GM19463 (cell line): ENCODE measurements around the gene SERPINI1.

Experiments
- ATAC-seq: cut with Tn5 transposase; IDR thresholded peaks from one replicate; pipeline ENCODE4 v1.9.1; 2021; ENCODE audit warnings: mild to moderate bottlenecking, moderate library complexity; ENCODE audit not compliant: unreplicated experiment

SERPINI1 gene

DNA sequence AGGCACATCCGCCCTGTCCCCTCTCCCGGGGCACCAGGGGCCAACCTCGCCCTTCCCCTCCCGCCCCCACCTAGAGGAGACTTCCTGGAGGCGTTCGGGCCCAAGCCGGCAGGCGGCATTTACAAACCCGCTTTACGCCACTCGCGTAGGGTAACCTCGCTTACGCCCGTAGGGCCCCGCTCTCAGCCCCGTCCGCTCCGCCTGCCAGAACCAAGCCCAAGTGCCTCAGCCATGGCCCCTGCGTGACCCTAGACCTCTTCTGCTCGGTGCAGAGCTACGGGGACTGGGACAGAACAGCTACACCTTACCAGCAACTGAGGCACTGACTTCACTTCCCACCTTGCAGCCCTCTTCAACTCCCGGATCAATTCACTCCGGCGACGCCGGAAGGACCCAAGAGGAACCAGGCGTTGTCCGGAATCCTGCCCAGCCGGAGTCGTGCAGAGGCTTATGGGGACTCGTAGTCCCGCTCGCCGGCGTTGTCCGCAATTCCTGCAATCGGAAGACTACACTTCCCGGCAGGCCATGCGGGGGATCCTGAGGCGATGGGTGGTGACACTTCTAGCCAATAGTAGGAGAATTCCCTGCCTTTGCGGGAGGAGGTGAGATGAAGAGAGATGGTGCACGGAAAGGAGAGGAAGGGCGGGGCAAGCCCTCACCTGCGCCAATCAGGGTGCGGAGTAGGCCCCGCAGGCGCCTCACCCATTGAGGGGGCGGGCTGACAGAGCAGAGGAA, 856 bp upstream of the SERPINI1 start, which contains the start of gene PDCD10:
TSS of gene PDCD10 (minus strand) at position 395 of the 735 bp plus-strand sequence. CDS start 14,735 bp downstream, outside the sequence.
- peak; percentile 79 for ATAC-seq

DNA sequence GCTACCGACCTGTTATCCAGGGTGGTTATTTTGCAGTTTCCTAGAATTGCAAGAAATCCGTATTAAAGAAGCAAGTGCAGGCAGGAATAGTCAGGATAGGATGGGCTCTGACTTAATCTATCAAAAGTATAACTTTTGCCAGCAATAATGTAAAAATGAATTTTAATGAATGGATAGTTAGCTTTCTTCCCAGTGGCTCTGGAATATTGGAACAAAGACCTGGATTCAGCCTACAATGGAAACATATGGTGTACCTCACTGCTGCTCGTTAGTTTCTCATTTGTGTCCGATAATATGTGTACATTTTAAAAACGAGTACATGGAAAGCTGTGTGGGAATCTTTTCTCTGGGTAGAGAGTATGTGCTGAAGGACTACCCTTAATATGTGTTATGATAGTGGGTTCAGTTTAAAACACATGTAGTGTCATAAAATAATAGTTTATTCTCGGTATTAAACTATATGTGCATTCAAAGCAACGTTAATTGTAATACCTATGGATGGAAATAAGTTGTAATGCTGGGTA, 805 bp downstream of the SERPINI1 start:
- no peak for ATAC-seq

DNA sequence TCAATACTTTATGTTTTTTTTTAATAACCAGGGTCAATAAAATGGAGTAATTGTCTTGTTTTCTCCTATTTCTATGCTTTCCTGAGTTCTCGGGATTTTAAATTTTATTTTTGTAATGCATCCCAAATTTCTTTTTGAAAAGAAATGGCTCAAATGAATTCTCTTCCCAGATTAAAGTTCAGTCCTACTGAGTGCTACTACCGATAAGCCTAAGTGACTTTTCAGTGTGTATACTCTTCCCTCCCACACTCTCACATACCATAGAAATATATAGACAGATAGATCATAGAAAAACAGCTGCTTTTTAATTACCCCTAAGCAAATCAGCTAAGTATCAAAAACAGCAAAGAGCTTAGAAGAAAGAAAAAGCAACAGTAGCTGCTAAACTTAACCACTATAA, 1.5 kb downstream of the SERPINI1 start:
- no peak for ATAC-seq

DNA sequence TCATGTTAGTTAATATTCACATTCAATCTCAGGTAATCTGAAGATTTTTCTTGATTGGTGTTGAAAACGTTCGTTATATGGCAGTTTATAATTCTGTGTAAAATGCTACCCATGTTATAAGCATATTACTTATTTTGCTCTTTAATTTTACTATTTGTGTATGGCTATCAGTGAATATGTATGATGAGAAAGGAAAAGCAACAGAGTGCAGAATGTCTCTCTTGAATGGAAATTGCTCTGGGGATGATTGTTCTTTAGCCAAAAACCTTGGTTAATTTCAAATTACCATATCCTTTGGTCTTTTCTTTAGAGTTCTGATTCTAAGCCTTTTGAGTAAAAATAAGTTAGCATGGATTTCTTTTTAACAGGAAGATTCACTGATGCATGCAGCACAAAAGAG, 2.5 kb downstream of the SERPINI1 start:
- no peak for ATAC-seq

DNA sequence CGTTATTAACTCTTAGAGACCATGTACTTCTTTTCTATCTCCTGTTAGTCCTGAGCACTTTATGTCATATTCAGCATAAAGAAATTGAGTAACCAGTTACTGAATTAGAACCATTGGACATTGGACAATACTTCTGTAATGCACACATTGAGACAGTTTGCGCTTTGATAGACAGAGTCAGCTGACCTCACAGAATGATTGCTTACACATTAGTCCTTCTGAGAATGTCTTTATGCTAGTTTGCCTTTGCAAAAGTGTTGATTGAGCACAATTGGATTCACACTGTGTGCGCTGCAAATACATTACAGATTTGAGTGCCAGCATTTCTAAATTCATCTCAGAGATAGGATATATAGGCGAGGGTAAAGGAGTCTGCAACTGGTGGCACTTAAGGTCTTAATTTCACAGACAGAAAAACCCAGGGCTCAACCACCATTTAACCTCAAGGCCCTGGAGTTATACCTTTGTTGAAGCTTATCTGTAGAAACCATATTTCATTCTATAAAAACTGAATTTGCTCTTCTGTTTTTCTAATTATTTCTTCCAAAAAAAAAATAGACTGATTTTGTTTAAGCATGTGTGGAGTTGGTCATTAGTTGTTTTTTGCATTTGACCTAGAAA, 3.8 kb downstream of the SERPINI1 start:
- no peak for ATAC-seq

DNA sequence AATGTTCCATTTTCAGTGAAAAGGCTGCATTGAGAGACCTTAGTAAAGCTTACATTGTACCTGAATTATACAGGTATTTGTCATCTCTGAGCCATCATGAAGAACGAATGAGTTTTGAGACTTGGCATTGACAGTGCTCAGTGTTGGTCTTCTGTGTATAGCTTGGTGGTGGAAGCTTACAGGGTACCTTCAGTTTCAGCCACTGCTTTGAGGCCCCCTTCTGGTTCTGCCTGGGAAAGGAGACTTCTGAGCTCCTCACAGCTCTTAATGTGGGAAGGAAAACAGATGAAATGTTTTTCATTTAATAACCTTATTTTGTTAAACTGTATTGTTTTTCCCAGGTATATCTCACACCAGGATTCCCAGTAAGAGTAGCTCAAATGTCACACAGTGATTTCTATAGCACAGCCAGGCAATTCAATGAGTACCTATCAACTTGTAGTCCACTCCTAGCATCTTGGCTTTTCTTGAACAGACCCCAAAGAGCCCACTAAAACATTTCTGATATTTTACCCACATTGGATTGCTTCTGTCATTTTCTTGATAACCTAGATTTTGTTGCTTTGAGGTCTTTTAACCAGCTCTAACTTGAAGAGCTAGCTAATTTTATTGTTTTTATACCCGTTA, 5.6 kb downstream of the SERPINI1 start:
- peak; percentile 98 for ATAC-seq

DNA sequence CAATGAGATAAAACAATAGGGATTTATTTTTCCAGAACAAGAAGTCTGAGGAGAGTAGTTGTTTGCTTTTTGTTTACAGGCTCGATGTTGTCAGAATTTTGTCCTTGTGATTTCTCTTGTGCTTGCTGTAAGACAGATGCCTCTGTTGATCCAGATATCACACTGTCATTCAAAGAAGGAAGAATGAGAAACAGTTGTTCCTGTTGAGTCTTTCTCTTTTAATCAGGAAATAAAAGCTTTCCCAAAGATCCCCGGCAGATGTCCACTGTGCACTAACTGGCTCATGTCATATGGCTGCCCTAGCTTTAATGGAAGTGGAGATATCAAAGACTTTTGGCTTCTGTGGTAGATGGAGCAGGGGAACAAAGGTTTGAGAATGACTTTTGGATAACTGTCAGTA, 6.8 kb downstream of the SERPINI1 start:
- ATAC-seq = no peak

DNA sequence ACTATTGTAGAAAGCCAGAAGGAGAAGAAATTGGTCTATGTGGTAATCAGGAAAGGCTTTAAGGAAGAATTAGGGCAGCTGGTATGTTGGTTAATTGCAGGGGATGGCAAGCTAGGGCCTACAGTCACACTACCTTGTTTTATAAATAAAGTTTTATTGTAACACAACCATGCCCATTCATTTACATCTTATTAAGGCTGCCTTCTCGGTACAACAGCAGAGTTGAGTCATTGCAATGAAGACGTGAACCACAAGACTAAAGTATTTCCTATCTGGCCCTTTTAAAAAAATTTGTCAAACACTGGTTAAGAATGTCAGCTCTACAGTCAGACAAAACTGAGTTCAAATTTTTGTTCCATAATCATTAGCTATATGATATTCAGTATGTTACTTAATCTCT, 8.3 kb downstream of the SERPINI1 start:
- no peak for ATAC-seq

DNA sequence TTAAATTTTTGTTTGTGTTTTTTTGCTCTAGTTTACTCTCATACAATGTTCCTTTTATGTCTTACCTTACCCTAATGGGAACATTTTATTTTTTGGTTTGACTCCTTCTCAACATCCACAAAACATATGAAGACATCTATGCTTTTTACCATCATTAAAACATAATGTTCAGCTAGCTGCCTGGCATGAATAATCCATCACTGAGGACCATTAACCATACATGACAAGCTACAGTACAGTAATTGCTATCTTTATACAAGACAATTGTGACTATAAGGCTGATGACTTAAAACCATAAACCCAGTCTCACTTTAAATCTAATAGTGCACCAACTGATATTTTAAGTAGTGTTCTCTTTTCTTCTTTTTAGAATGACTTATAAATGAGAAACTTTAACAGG, 13.7 kb downstream of the SERPINI1 start:
- ATAC-seq = no peak

DNA sequence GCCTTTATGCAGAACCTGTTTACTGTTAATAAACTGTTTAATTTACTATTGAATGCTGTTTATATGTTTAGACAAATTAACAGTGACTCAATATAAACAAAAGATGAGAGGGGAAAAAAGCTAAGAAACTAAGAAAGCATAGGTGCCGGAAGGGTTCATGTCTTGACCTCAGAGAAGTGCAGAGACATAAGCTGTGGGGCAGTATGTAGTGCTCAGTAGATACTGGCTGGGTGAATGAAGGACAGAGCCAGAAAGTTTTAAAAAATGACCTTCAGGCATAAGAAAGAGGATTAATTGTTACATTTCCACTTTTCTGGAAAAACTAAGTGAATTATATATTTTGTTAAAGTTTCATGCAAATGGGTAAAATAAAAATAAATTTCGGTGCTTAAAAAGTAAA, 14.2 kb downstream of the SERPINI1 start:
- no peak for ATAC-seq

DNA sequence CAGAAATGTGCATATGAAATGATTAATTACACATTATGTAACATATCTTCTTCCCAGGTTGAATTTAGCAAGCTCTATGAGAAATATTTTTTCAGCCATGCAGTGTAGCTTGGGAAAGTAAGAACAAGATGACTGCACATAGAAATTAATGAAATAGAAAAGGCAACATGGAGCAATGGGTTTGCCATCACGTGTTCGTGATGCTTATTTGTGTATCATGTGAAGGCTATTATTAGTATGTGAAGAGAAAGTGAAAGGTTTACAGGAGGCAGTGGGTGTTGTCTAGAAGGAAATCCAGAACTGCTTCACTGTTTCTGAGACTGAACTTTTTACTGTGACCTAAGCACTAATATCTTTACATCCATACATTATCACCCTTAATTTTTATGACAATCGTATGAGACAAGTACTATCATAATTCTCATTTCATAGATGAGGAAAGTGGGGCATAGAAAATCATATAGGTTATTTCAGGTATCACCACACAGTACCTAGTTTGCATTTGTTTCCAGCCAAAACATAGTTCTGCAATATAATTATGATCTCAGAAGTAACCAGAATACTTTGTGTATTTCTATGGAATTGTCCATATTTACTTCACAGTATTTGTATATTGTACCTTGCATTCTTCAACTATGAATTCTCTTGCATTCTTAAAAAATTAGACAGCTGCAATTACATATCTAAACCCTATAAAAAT, 14.9 kb downstream of the SERPINI1 start:
- ATAC-seq = peak; percentile 96

DNA sequence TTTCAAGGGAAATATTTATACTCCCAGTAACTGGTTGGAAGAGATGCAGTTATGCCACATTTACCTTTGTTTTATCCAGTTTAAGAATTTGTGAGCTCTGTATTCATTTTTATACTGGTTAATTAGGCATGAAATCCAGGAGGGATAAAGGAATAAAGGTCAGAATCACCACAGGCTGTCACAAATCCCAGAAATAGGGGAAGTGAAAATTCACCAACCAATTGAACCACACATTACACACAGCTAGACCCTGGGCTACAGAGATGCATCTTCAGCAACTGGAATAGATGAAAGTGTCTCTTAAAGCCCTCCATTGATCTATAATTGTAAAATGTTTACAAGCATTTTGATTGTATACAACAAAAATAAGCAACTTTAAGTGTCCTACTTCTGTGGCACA, 18.5 kb downstream of the SERPINI1 start:
- ATAC-seq = no peak

DNA sequence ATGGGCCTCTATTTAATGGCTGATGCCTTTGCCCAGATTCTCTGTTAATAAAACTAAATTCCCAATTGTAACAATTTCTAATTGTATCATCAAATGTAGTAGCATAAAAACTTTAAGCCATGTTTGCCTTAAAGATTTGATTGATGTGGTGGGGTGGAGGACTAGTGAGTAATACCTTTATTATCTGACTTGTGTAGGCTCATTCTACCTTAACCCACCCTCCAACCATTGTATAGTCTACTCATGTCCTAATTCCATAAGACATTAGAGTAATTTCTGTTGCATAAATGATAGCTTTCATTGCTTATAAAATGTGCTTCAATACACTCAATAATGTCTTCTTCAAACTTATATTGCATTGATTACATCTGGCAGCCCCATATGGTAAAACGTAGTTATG, 25.8 kb downstream of the SERPINI1 start:
- no peak for ATAC-seq

DNA sequence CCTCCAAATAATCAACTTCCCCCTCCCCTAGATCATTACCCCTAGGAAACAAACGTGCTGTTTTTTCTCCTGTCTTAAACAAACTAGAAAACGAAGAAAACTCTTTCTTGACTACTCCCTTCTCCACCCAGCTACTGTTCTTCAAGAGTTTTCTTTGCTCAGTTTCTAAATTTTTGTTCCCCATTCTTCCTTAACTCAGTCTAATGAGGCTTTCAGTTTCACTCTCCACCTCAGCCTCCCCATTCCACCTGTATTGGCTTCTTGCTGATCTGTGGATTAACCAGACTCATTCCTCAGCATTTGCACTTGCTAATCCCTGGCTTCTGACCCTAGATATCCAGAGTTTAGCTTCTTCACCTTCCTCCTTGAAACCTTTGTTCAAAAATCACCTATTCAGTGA, 26.8 kb downstream of the SERPINI1 start:
- no peak for ATAC-seq

DNA sequence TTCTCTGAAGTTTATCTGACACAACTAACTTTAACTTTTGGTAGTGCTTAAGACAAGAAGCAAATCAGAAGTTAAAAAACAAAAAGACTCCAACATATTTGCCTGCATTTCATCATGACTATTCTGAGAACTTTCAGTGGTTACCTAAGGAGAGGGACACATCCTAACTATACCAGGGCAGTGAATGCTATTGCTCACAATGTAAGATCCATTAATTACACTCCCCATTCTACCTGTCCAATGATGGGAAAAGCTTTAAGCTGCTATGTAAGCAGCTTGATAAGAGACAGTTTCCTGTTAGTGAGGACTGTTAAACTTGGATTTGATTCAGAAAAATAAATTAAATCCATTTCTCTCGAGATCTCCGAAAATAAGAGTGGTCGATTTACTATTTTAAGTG, 37.5 kb downstream of the SERPINI1 start:
- ATAC-seq = peak; percentile 31

DNA sequence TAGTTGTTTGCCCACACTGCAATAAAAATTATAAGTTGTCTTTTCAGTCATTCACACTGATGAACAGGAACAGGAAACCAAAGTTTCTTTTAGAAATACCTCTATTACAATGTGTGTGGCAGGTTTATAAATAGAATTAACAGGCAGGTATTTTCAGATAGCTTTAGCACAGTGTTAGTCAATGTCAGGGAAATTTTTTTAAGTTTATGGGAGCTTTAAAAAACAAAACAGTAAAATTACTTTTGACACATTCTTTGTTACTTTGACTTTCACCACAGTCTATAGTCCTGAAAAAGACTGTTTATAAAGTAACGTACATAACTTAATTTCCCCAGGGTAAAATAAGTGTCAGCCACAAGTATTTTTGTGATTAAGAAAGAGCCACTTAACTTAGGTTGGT, 38.1 kb downstream of the SERPINI1 start:
- ATAC-seq = peak; percentile 58

DNA sequence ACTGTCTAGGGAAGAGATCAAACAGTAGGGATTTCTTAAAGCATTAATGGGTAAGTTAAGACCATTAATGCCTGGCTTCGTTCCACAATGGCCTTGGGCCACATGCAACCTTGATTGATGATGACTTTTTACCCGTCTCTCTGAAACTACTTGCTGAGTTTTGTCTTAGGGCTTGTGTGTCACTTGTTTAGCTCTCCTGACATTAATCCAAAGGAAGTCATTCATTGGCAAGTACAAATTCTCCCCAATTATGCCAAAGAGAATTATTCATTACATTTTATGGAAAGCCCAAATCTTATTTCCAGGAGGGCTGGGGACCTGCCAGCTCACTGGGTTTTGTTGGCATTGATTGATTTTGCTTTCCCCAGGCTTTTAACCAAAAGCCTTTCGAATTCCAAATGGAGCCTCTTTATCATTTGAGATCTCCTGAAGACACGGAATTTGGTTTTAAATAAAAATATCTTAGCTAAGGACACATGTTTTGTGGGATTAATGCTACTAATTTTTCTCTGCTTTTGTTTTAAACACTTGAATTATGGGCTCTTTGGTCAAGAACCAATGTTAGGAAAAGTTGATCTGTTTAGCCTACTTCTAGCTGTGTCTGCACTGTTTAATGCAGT, 40.7 kb downstream of the SERPINI1 start:
- ATAC-seq = no peak

DNA sequence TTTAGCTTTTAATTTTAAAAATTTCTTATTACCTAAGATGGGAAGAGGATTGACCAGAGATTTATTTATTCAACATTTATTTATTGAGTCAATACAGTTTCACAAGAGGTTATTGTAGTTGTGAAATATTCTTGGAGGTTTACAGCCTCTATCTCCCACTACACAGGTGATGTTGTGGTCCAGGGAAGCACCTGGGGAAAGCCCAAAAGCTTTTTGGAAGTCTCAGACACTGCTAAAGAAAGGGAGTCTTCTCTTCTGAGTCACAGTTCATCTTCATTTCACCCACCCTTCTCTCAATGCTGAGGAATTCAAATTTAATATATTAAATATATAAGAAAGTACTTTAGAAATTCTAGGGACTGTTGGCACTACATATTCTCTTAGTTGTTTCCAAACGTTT, 41.8 kb downstream of the SERPINI1 start:
- peak; percentile 52 for ATAC-seq

DNA sequence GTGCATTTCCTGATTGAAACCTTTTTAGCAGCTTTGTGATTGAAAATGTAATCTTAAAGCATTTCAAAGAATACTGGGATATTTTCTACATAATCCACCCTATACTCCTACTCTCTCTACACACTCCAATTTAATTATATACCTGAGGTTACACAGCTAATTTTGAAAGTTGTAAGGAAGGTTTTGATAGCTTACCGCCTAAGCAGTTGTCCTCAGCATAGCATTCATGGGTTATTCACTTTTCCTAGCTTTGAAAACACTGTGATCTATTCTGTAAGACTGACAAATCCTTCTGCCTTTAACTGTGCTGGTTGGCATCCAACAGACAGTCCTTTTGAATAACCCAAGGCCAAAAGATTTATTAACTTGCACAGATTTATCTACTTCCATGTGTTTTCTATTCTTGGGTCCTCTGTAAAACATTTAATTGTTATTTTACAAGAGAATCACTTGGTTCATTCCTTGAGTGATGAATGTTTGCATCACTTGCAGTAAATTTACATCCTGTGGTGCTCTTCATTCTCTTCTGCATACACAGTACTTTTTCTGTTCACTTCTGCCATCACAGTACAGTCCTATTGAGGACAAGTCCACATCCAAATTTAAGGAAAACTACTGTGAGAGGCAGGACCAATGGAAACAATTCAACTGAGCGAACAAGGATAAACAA, 44.8 kb downstream of the SERPINI1 start:
- ATAC-seq = no peak

DNA sequence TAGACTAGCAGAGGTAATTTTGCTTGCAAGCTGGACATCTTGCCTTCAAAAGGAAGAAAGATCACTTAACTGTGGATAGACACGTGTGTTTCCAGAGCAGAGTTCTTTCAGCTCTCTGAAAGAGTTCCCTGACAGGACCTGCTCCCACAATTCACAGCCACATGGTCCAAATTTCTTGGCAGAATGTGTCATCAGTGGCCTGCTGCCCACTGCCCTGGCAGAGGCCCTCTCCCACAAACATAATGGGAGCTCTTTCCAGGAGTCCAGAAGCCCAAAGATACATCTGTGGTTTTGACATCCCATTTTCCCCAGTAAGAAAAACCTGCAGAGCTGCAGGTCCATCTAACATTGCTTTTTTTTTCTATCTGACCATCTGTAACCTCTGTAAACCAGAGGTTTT, 48.3 kb downstream of the SERPINI1 start:
- no peak for ATAC-seq
